Fibroblast of the aortic adventitia (primary cell): Measurements from ENCODE around the gene ASTN1. TPM values are rescaled to one million over a fixed set of nuclear protein-coding genes. Genes with fewer than 3 reads are reported as not detected.

Source experiments
- DNase-seq: peaks from one replicate; pipeline ENCODE4 v3.0.0-alpha.2; 2010; ENCODE audit warnings: low read depth
- H3K4me3 ChIP-seq: 2 replicates; pipeline ENCODE4 v1.5.1; 2011; ENCODE audit warnings: low read depth, mild to moderate bottlenecking, control low read depth, low read length, moderate library complexity
- total RNA-seq: library from RNA; depleted of rRNA; stranded (reverse); fragments of >200 nt; gene quantifications from 2 replicates; pipeline ENCODE4 v1.2.3, GENCODE V29; 2012; ENCODE audit warnings: low replicate concordance
- TF ChIP-seq, protein P1 (sequence below): IDR thresholded peaks from 2 replicates; pipeline ENCODE4 v1.5.1; 2011; ENCODE audit warnings: mild to moderate bottlenecking, low read length, control low read depth, inconsistent platforms; ENCODE audit not compliant: insufficient read depth

The ASTN1 gene
- total RNA-seq, 1 donor = under 0.01 TPM

DNA sequence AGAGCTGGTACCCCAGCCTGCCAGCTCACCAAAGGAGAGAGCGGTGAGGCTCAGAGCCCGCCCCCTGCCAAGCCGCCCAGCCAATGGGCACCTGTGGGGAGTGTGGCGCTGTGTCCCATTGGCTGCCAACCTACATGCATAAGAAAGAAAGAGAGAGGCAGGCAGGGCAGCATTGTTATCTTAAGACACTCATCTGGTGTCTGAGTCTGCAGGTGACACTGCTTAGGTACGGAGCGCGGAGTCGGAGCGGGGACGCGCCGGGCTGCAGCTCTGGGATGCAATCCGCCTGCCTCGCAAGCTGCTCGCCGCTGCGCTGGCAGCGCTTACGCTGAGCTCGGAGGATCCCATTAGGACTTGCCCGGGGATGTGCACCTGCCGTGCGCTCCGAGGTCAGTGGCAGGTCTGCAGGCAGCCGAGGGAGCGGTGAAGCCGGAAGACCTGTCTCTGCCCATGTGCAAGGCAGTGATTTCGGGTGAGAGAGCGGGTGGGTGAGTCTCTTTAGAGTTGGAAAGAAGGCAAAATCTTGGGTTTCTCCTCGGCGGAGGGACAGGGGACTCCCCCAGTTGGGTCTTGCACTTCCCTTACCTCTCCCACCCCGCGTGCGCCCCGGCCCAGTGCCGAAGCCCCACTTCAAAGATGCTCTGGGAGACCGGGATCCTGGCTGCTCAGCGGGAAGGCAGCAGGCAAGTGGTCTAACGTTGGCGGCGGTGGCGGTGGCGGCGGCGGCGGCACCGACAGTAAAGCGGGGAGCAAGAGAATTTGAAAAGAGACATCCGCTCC lies 6.4 kb upstream of the ASTN1 start, which contains the start of gene BRINP2:
BRINP2 (plus strand) TSS at position 203 of the 780 bp plus-strand sequence. CDS start 58,919 bp downstream, outside the sequence.
- peak within 1 kb of the TSS; percentile 36 for H3K4me3 ChIP-seq
- TF ChIP-seq, protein P1, sequence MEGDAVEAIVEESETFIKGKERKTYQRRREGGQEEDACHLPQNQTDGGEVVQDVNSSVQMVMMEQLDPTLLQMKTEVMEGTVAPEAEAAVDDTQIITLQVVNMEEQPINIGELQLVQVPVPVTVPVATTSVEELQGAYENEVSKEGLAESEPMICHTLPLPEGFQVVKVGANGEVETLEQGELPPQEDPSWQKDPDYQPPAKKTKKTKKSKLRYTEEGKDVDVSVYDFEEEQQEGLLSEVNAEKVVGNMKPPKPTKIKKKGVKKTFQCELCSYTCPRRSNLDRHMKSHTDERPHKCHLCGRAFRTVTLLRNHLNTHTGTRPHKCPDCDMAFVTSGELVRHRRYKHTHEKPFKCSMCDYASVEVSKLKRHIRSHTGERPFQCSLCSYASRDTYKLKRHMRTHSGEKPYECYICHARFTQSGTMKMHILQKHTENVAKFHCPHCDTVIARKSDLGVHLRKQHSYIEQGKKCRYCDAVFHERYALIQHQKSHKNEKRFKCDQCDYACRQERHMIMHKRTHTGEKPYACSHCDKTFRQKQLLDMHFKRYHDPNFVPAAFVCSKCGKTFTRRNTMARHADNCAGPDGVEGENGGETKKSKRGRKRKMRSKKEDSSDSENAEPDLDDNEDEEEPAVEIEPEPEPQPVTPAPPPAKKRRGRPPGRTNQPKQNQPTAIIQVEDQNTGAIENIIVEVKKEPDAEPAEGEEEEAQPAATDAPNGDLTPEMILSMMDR = no peak
- peak; percentile 3 for DNase-seq

DNA sequence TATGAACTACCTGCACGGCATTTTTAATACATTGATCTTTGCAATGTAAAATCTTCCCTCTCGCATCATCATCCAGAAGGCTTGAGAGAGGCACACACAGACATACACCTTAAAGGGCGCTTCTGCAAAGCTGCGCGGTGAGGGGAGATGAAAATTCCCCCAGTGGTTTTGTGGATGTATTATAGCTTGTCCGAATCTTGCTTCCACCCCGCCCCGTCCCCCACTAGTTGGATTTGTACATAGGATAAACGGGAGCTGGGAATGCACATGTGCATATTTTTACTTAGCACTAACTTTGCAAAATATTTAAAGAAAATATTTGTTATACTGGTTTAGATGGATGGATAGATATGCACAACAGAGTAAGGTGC lies 542 bp upstream of the ASTN1 start:
- H3K4me3 ChIP-seq = no peak overlapping the region
- no peak for DNase-seq
- TF ChIP-seq, protein P1 = no peak

DNA sequence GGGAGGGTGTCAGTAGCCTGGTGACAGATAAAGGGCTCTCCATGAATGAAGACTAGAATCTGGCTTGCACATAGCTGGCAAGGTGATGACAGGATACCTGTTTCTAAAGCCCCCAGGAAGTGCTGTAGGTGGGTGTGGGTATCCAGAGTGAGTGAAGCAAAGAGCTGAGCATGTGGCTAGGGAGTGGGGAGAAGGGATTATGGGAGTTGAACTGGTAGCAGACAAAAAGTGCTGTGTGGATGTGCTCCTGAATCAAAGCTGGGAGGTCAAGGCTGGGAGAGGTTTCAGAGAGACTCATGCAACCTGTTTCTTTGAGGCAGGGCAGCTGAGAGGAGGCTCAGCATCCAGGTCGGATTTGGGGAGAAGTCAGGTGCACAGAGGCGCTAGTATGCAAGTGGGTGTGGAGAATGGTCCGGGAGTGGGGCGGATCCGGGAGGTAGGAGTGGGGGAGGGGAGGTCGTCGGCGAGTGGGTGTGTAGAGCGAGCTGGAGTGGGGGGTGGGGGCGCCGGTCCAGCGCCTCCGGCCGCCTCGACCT lies 600 bp downstream of the ASTN1 start:
- TF ChIP-seq, protein P1 = no peak
- H3K4me3 ChIP-seq = no peak overlapping the region
- no peak for DNase-seq

DNA sequence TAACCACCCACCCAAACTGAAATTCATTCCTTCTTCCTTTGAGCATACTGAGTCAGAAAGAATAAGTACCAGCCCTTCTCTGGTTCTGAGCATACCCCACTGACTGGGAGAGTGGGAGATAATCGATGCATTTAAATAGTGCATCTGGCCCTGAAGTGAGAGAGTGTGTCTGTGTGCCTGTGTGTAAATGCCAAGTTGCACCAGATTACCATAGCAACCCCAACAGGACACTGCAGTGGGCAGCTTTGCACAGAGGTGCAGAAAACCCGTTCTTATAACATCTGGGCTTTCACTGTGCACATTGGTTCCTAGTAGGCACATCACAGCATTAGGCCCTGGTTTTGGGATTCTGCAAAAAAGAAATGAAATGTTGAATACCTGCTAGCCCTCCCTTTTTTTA lies 2.3 kb downstream of the ASTN1 start:
- H3K4me3 ChIP-seq = no peak overlapping the region
- TF ChIP-seq, protein P1 = no peak
- DNase-seq = no peak

DNA sequence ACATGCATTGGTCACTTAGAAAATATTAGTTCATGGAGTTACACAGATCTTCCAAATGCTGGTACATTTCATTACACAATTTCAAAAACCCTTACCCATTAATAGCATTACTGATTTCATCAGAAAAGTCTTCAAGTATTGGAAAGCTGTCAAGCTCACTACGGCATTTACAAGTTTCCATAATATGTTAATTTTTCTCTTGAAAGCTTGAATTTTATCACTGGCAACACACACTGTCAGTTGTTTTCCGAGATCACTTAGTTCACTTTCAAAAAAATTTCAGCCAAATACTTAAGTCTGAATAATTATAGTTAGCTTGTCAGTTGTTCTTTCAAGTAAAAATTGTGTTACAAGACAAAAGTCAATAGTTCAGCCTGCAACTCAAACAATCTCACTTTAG lies 18.0 kb downstream of the ASTN1 start:
- TF ChIP-seq, protein P1 = no peak
- no peak for DNase-seq
- no peak overlapping the region for H3K4me3 ChIP-seq

DNA sequence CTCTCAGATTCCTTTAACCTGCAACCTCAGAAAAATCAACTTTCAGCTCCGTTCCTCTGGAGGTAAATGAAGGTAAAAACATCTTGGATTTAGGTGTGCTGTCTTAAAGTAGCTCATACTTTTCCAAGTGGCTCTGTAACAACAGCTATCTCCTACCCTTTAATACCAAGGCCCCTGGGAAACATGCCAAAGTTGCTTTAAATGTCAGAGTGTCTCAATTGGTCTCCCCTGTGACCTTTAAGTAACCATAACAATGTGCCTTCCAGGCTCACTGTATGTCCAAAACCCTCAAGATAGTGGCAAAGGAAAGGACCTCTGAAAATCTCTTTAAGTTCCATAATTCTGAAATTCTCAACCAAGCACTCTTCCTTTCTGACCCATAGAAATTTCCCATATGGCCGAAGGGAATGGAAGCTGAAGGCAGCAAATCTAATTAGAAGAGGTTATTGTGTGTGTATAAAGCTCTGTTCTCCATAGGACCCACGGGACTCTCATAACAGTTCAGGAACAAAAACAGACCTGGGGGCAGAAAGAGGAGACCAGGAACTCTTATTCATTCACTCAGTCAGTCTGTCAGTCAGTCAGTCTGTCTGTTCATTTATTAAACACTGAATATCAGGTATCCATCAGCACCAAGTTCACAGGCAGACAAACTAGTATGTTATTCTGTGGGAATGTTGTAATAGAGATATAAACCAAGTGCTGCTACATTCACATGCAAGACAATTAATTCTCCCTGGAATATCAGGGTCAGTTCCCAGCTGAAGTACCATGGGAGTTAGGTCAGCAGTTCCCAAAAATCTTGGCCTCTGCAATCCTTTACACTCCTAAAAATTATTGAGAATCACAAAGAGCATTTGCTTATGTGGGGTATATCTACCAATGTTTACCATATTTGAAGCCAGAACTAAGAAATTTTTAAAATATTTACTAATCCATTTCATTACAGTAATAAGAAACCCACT lies 19.1 kb downstream of the ASTN1 start:
- no peak overlapping the region for H3K4me3 ChIP-seq
- no peak for DNase-seq
- TF ChIP-seq, protein P1 = no peak
